GM18526 (cell line): ENCODE results near the gene CDH11.

Experiments
- POLR2A ChIP-seq: IDR thresholded peaks from 3 replicates; pipeline ENCODE4 v1.6.1; 2011; ENCODE audit not compliant: insufficient read length; ENCODE audit errors: extremely low read depth

CDH11 gene

GRCh38 chr16:65120831-65121721, 787 bp downstream of the CDH11 start:
- no peak for TF ChIP-seq POLR2A

GRCh38 chr16:65120461-65120830, 1.4 kb downstream of the CDH11 start:
- no peak for TF ChIP-seq POLR2A

GRCh38 chr16:65119901-65120401, 1.9 kb downstream of the CDH11 start:
- TF ChIP-seq POLR2A, result no peak

GRCh38 chr16:65119435-65119834, 2.4 kb downstream of the CDH11 start:
- TF ChIP-seq POLR2A, result no peak

- no peak for TF ChIP-seq POLR2A
Observed at GRCh38 chr16:65118871-65119270, 3.0 kb downstream of the CDH11 start.

- no peak for TF ChIP-seq POLR2A
Observed at GRCh38 chr16:65117811-65118448, 3.9 kb downstream of the CDH11 start.

GRCh38 chr16:65116818-65117430, 4.9 kb downstream of the CDH11 start:
- TF ChIP-seq POLR2A, result no peak

- no peak for TF ChIP-seq POLR2A
Observed at GRCh38 chr16:65116216-65116615, 5.6 kb downstream of the CDH11 start.

- no peak for TF ChIP-seq POLR2A
Observed at GRCh38 chr16:65114527-65114926, 7.3 kb downstream of the CDH11 start.

GRCh38 chr16:65113441-65113840, 8.4 kb downstream of the CDH11 start:
- no peak for TF ChIP-seq POLR2A

GRCh38 chr16:65111306-65111705, 10.6 kb downstream of the CDH11 start:
- no peak for TF ChIP-seq POLR2A

- no peak for TF ChIP-seq POLR2A
Observed at GRCh38 chr16:65106757-65107156, 15.1 kb downstream of the CDH11 start.

- no peak for TF ChIP-seq POLR2A
Observed at GRCh38 chr16:65105171-65105570, 16.7 kb downstream of the CDH11 start.

- no peak for TF ChIP-seq POLR2A
Observed at GRCh38 chr16:65104471-65104870, 17.4 kb downstream of the CDH11 start.

GRCh38 chr16:65102326-65102725, 19.5 kb downstream of the CDH11 start:
- TF ChIP-seq POLR2A, result no peak

- TF ChIP-seq POLR2A, result no peak
Observed at GRCh38 chr16:65101009-65101408, 20.9 kb downstream of the CDH11 start.
